ENCODE data around the gene NKTR.

The NKTR gene

GRCh38 chr3:42694366-42694765 is 93.9 kb downstream of the NKTR start:
- no peak for DNase-seq

- DNase-seq: no peak
Measured at GRCh38 chr3:42696356-42697288, 96.1 kb downstream of the NKTR start.

GRCh38 chr3:42697289-42698051 is 97.0 kb downstream of the NKTR start:
- DNase-seq: no peak
